Anterior cingulate cortex (tissue), 58 donors: ENCODE results near the gene MYO9A.

Experiments
- DNase-seq, 58 donors: peaks; one replicate each; lab custom pipeline; 2025; lab: John Stamatoyannopoulos, UW

The MYO9A gene

GRCh38 chr15:71817351-71817750, 300.6 kb downstream of the MYO9A start:
- DNase-seq: no peak

- peak in 2 of 58 donors; percentile 12 to 16 for DNase-seq
These were observed 302.6 kb downstream of the MYO9A start for GRCh38 chr15:71815301-71815700.

- DNase-seq: no peak
These were observed 304.1 kb downstream of the MYO9A start for GRCh38 chr15:71813723-71814470.

DNA sequence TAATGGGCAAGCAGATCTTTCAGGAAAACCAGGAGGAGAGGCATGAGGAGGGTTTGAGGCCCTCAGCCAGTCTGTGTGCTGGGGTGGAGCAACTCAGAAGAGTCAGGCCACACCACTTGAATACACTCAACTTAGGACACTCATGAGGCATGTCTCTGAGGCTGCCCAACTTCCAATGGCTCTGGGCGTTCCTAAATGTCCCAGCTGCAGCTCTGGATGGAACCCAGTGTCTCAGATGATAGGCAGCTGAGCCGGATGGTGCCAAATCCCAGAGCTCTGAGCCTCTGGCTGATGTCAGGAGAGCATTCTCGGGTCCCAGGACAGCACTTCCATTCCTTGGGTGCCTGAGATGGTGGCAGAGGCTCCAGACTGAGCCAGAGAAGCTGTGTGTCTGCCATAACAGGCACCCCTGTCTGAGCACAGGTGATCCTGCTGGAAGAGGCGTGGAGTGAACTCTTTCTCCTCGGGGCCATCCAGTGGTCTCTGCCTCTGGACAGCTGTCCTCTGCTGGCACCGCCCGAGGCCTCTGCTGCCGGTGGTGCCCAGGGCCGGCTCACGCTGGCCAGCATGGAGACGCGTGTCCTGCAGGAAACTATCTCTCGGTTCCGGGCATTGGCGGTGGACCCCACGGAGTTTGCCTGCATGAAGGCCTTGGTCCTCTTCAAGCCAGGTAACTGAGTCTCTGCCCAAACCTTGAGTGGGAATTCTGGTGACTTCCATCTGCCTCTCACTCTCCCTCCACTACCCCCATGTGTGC, 304.8 kb downstream of the MYO9A start:
- no peak for DNase-seq

GRCh38 chr15:71811752-71812735, 305.9 kb downstream of the MYO9A start:
- no peak for DNase-seq

DNA sequence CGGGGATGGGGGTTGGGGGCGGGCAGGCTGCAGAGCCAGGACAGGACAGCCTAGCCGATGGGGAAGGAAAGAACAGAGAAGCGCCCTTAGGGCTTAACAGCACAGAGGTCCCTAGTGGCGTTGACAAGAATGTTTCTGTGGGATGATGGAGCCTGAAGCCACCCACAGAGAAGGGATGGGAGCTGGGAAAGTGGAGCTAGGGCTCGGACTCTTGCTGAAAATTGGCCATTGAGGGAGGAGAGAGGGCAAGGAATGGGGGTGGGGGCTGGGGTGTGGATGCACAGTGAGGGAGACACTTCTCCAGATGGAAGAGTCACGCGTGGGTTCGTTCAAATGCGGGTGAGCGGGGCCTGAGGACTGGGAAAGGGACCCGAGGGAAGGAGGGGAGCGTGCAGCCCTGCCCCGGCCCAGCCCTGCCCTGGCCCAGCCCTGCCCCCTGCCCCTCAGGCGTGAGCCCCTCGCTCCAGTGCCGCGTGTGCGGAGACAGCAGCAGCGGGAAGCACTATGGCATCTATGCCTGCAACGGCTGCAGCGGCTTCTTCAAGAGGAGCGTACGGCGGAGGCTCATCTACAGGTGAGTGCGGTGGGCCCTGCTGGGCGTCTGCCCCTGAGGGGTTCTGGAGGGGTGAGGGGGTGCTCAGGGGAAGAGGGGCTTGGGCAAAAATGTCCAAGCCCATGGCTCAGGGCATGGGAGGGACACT, 306.8 kb downstream of the MYO9A start:
- no peak for DNase-seq

DNA sequence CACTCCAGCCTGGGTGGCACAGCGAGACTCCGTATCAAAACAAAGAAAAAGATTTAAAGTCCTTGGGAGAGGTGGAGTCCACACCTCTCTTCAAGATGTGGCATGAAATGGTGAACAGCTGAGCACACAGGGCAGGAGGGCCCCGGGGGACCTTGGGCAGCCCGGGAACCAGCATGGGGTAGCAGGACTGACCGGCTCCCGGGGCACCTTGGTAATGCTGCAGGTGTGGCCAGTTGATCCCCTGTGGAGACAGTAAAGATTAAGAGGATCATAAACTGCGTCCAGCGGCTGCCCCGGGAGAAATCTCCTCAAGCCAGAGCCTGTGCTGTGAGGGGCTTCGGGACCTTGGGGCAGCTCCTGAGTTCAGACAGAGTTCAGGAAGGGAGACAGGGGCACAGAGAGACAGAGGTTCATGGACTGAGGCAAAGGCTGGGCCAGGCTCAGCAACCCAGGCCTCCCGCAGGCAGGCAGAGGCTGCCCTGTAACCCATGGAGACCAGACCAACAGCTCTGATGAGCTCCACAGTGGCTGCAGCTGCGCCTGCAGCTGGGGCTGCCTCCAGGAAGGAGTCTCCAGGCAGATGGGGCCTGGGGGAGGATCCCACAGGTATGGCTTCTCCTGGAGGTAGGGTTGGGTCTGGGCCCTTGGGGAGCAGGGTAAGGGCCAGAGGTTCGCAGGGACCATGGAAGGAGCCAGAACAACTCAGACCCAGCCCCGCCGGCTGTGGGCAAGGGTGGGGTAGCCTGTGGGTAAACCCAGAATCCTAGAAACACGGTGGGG, 307.5 kb downstream of the MYO9A start, which contains the start of gene NR2E3:
NR2E3 (plus strand) TSS at position 299 of the 780 bp plus-strand sequence; CDS start at position 489, 190 bp downstream.
- DNase-seq: no peak

- no peak for DNase-seq
These were observed 308.6 kb downstream of the MYO9A start for GRCh38 chr15:71809346-71809745.

- no peak for DNase-seq
These were observed 309.5 kb downstream of the MYO9A start for GRCh38 chr15:71808311-71809020.

DNA sequence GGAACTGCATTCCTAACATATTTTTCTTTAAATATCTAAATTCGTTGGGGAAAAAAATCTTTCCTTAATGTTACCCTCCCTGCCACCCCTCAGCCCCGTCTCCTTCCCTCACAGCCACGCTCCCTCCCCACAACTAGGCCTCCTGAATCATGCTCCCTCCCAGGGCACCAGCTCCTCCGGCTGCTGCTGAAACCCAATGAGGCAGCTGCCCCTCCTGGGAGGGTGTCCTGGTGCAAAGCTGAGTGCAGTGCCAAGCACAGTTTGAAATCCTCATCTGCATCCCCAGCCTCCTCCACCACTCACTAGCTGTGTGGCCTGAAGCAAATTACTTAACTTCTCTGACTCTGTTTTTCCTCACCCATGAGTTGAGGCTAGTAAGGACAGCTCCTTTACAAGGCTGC, 310.3 kb downstream of the MYO9A start:
- DNase-seq: no peak

DNA sequence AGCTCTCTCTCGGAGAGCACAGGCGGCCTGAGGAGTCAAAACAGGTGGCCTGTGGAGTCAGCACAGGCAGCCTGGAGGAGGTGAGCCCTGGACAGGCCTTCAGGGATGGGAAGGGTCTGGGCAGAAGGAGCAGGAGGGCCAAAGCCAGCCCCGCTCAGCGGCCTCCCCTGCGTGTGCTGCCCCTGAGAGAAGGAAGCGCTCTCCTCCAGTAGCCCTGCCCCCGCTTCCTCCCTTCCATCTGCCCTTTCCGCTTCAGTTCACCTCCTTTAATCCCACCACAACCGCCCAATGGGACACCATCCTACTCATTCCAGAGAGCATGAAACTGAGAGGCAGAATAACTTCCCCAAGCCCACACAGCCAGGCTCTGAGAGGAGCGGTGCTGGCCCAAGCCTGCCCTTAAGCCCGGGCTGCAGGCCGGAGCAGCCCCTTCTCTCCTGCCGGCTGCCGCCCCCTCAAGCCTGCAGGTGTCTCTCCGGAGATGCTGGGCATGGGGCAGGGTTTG, 310.8 kb downstream of the MYO9A start:
- no peak for DNase-seq

GRCh38 chr15:71806452-71806931, 311.5 kb downstream of the MYO9A start:
- DNase-seq: no peak

DNA sequence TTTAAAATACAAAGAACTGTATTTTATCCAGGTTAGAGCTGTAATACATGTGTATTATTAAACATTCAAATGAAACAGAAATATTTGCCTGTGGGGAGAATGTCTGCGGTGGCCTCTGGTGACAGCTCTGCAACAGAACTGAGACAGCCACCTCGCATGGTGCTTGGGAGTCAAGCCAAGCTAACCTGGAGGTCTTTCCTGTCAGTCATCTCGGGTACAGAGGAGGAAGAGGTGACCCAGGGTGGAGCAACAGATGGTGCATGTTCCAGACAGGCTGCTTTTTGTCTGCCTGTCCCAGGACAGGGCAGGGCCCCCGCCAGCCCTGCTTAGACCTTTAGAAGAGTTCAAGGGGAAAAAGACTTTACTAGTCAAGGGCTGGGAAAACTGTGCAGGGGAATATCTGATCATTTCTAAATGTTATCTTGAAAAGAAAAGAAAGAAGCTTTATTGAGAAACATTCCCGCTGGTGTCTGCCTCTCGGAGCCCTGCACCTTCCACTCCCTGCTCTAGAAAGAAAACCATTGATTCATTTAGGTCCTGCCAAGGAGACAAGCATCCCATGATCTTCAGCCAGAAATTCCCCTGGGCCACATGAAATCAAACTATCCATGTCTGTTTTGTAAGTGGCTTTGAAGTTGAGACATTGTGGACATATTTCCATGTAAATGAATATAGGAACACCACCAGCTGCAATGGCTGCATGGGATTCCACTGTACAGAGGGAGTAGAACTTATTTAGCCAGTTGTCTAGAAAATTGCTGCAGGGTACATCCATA, 313.1 kb downstream of the MYO9A start:
- no peak for DNase-seq

DNA sequence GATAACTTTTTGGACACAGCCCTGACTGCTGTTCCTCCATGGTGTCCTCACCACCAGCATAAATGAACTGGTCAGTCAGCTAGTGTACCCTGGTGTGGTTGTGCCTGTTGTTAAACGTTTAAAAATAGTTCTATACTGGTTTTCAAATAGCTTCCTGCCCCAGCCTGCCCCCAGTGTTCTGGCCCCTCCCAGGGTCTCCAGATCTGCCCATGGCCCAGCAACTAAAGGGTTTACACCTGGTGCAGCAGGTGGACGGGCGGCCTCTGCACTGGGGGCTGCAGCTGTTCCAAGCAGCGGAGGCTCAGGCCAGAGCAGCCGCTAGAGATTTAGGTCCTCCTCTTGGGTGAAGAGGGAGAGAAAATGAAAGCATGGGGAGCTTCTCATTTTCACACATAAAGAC, 313.7 kb downstream of the MYO9A start:
- no peak for DNase-seq

- DNase-seq: no peak
These were observed 315.2 kb downstream of the MYO9A start for GRCh38 chr15:71802770-71803169.

DNA sequence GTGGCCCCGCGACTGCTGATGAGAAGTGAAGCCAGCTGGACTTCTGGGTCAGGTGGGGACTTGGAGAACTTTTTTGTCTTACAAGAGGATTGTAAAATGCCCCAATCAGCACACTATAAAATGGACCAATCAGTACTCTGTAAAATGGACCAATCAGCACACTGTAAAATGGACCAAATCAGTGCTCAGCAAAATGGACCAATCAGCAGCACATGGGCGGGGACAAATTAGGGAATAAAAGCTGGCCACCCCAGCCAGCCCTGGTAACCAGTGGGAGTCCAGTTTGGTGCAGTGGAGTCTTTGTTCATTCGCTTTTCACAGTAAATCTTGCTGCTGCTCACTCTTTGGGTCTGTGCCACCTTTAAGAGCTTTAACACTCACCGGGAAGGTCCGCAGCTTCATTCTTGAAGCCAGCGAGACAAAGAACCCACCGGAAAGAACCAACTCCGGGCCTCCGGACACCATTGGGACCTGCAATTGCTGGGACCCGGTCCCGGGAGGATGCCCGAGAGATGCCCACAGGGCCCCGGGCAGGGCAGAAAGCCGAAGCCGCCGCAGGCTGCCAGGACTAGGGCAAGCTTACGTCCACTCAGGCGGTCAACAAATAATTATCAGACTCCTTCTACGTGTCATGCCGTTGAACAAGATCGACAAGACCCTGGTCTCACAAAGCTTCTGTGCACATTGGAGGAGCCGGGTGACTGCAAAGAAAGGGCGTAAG, 315.9 kb downstream of the MYO9A start:
- no peak for DNase-seq
